Erythroblast (primary cell): ENCODE measurements around the gene PPP1R1B.

ENCODE experiments used
- DNase-seq, 2 experiments: peaks; one replicate each; lab custom pipeline; 2025; lab: John Stamatoyannopoulos, UW
- GATA1 ChIP-seq: IDR thresholded peaks from 2 replicates; pipeline ENCODE4 v1.6.1; 2011; ENCODE audit warnings: low read depth, mild to moderate bottlenecking, control low read depth, low read length, moderate library complexity
- POLR2A ChIP-seq: IDR thresholded peaks from 2 replicates; pipeline ENCODE4 v1.6.1; 2011; ENCODE audit warnings: mild to moderate bottlenecking, low read length

PPP1R1B gene

DNA sequence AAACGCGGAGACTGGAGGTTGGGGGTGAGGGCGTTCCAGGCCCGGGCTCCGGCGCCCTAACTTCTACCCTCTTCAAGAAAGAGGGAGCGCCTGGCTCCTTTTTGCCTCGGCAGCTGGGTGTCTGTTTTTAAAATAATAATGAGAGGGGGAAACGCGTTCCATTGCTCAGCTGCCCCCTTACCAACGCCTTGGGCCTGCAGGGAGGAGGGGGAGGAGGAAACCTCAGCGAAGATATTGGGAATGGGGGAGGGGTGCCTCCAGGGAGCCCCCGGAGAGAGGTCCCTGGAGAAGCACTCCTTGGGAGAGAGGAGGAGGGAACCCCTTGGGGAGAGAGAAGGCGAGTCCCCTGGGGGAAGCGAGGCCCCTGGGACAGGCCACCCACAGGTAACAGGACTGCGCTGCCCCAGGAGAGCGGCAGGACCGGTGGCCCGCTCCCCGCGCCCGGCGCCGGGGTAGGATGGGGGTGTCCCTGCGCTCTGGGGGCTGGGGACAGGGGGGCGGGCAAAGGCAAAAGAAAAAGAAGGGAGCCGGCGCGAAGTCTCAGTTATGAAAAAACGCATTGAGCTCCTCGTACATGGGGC lies 21.8 kb upstream of the PPP1R1B start:
- no peak for TF ChIP-seq GATA1
- no peak for TF ChIP-seq POLR2A
- no peak for DNase-seq

DNA sequence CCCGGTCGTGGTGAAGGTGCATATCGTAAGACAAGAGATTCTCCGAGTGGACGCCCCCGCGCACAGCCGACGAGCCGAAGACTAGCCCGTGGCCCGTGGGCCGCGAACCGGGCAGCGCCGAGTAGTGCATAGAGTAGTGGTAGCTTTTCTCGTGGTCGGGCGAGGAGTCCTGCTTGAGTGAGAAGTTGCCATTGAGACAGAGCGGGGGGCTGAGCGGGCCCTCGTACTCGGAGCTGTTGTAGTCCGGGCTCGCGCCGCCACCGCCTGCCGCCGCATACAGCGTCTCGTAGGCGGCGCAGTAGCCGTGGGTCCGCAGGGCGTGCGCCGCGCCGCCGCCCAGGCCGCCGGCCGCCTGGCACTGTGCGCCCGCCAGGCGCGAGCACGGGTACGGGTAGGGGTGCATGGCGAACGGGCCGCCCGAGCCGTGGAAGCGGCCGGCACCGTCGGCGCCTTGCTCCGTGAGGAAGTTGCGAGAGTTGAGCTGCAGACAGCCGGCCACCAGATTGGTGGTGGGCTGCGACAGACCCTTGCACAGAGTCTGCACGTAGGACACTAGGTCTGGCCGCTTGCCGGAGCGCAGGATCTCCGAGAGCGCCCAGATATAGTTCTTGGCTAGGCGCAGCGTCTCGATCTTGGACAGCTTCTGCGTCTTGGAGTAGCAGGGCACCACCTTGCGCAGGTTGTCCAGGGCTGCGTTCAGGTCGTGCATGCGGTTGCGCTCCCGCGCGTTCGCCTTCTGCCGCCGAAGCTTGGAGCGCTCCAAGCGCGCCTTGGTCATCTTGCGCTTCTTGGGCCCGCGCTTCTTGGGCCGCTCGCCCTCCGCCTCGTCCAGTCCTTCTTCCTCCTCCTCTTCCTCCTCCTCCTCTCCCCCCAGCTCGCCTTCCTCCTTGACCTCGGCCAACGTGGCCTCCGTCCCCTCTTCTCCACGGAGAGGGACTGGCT lies 21.0 kb upstream of the PPP1R1B start:
- DNase-seq, result peak in 1 of 2 experiments; percentile 36
- TF ChIP-seq GATA1 (no peak), POLR2A (no peak)

DNA sequence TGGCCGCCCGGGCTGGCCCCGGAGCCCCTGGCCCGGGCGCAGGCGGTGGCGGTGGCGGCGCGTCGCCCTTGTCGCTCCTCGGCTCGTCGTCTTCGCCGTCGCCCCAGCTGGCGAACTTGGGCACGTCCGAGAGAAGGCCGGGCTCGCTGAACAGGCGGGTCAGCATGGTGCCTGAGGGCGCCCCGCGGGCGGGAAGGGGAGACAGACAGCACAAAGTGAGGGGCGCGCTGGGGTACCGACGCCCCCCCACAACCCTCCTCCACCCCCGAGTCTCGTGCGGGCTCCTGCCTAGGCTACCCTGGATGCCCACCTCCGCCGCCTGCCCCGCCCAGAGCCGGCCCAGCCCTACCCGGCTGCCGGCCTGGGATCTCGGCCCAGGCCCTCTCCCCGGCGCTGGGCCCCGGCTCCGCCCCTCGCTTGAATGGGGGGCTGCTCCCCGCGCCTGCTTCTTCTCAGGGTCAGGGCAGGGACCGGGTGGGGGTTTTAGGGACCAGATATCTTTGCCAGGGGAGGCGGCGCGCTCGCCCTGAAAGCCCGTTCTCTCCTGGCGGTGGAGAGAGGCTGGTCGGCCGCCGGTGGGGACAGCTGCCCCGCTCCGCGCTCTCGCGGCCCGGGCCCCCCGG lies 20.2 kb upstream of the PPP1R1B start:
- TF ChIP-seq GATA1 (no peak), POLR2A (no peak)
- DNase-seq, result no peak

DNA sequence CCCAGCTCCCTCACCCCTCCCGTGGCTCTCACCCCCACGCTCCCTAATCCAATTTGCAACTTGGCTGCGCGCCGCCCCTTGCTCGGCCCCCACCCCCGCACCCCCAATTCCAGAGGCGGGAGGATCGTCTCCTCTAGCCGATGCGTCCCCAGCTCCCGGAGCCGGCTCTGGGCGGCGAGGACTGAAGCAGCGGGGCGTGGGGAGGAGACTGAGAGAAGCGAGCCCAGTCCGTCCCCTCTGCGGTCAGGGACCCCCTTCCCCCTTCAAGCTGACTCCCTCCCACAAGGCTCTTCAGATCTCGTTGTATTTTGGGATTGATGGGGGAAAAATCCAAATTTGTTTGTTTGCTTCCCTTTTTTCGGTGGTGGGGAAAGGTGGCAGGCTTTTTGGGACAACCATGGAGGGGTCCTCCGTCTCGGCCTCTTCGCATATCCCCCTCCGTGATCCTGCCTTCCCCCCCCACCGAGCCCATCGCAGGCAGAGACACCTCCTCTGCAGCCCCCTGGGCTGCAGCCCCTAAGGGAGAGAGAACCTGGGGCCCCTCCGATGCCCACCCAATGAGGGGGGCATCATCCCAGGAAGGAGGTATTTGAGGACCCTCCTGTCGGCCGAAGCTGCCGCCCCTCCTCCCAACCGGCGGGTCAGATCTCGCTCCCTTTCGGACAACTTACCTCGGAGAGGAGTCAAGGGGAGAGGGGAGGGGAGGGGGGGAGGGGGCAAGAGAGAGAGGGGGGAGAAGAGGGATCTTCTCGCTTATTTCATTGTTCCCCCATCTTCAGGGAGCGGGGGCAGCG lies 19.5 kb upstream of the PPP1R1B start:
- TF ChIP-seq GATA1, result no peak
- no peak for TF ChIP-seq POLR2A
- no peak for DNase-seq

DNA sequence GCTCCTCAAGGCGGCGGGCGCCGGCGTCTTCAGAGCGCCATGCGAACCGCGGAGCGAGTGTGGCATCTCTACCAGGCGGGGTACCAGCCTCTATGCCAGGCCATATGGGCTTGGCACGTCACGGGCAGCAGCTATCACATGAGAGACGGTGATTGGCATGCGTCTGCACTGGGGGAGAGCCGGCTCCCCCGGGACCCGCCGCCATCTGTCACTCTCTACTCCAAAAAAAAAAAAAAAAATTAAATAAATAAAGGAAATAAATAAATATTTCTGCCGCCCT lies 19.0 kb upstream of the PPP1R1B start, which contains the start of gene NEUROD2:
TSS of gene NEUROD2 (minus strand) at position 70 of the 280 bp plus-strand sequence. CDS start 1,321 bp downstream, outside the sequence.
- TF ChIP-seq GATA1 (no peak), POLR2A (no peak)

DNA sequence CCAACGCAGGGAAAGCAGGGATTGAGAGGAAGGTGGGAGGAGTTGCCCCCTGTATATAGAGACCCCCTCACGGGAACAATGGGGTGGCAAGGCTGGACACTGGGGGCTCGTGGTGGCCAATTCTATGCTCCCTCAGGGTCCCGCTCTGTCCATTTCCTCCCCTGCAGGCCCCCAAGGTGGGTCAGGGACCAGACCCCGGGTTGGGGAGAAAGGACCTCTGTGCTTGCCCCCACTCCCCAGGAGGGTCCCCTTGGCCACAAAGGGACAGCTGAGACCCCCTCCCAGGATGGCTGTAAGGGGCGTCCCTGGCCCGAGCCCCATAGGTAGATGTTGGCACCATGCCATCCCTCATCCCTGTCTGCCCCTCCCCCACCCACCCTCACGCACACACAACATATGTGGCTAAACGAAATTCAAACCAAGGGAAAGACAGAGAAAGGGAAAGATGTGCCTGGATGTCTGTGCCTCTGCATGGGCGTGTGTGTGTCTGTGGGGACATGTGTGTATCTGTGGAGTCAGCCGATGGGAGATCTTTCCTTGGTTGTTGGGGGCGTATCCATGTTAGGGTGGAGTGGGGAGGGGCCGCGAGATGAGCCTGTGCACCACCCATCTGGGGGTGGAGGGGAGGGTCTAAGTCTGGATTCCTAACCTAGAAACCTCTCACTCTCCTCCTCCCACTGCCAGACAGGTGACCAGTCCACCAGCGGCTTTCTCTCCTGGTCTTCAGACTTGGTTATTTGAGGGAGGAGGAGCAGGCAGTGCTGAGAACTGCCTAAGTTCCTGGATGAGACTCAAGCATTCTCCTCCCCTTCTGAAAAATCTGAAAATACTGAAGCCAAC lies 18.4 kb upstream of the PPP1R1B start:
- DNase-seq, result no peak
- TF ChIP-seq GATA1 (no peak), POLR2A (no peak)

More for the DNA sequence above, 19.0 kb upstream of the PPP1R1B start, which contains the start of gene NEUROD2:
- no peak for DNase-seq

DNA sequence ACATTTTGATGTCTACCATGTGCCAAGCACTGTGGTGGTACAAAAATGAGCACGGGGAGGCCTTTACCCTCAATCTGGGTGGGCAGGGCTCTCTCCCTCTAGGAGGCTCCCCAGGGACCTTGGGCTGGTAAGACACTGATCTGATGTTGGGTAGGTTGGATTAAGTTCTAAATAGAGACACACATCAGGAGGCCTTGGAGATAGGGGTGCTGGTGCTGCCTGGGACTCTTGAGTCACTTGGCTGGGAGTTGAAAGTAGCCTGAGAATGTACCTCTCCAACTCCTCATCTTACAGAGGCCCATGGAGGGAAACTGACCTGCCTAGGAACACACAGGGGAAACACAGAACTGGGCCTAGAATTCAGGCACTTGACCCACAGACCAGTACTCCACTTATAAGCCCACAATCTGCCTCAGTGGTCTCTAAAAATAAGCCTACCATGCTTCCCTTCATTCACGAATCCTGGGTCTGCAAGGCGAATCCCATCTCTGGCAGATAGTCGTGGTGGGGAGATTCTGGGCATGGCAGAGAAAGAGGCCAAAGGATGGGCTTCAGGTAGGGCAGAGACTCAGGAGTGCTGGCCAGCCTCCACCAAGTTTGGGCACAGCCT lies 17.2 kb upstream of the PPP1R1B start:
- no peak for DNase-seq
- no peak for TF ChIP-seq POLR2A
- TF ChIP-seq GATA1, result no peak

DNA sequence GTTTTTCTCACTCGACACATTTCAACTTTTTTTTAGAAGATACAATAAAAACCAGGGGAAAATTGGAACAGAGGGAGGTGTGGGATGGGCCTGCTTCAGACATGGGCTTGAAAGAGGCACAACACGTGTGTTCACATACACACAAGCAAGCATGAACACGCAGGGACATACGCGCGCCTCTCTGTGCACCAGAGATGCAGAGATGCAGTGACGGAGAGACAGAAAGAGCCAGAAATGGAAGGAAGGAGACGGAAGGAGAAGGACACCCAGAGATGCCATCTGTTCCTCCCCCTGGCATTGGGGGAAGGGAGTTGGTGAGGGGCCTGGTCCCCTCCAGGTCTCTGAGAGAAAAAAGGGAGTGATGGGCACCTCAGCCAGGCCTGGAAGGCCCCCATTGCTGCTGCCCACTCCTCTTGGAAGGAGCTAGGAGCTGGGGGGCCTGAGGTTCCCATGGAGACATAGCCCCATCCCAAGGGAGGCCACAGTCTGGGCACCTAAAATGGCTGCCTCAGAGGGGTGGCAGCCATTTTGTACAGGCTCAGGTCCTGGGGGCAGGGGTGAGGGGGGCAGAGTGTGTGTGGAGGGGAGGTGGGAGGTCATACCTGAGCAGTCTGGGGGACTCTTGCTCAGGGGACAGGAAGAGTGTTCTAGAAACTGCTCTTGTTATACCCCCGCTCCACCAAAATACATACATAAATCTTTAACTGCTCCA lies 15.2 kb upstream of the PPP1R1B start:
- no peak for DNase-seq
- TF ChIP-seq GATA1, result no peak
- no peak for TF ChIP-seq POLR2A

DNA sequence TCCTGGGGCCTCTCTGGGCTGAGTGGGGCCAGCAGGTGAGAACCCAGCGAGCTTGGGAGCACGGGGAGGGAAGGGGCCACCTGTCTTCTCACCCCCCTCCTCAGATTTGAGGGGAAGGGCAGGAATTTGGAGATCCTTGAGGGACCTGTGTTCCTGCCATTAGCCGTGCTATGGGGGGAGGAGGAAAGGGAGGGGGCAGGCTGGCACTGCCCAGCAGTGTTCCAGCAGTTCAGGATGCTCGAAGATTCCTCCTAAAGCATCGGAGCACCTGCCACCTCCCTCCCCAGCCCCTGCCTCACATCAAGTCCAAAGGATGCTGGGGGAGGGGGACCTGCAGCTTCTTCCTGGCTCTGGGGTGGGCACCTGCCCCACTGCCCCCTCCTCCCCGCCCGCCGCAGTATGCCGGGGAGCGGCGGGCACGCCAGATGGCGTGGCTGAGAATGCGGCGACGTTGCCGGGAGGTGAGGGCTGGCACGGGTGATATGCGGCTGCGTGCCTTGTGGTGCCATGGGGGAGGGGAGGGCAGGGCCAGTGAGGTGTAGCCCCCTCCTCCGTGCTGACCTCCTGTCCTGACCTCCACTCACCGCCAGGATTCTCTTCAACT lies 14.4 kb upstream of the PPP1R1B start:
- TF ChIP-seq POLR2A, result no peak
- TF ChIP-seq GATA1, result no peak
- DNase-seq, result no peak

DNA sequence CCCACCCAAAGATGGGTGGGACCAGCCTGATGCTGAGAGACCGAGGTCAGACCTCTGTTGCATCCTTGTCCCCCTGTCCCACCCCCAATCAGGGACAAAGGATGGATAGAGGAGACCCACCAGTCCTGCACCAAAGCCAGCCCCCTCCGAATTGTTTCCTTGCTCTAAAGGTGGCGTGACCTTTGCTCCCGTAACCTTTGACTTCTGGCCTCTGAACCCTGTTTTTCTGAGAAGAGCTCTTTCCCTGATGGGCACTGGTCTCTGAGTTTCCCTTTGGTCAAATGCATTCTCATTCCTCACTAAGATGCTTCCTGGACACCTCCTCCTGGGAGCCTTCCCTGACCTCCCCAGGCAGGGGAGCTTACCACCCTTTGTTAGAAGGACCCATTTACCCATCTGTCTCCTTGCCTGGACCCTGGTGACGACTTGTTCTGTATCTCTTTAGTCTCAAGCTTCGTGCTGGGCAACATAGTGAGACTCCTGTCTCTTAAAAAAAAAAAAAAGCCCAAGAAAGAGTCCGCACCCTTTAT lies 13.8 kb upstream of the PPP1R1B start:
- DNase-seq, result no peak
- TF ChIP-seq POLR2A (no peak), GATA1 (no peak)

DNA sequence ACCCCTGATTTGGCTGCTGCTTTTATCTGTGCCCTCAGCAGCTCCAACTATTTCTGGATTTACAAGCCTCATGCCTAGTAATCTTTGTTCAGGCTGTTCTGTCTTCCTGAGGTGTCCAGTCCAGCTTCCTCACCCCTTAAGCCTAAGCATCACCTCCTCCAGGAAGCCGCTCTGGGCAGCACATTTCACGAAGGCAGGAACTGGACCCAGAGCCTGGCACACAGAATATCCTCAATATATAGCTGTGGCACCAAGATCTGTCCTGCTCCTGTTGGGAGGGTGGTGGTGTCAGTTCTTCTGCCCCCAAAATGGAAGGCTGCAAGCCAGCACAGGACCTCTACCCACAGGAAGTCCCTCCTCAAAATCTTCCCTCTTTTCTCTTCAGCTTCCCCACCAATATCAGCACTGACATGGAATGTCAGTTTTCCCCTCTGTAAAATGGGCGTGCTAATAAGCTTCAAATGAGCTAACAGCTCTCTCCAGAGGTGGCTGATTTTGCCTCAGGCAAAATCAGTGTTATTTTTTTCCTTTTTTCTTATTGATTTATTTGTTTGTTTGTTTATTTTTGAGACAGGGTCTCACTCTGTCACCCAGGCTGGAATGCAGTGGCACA lies 12.1 kb upstream of the PPP1R1B start:
- no peak for TF ChIP-seq POLR2A
- TF ChIP-seq GATA1, result no peak
- DNase-seq, result no peak
